Measurements from ENCODE around the gene TNFRSF12A. TPM values are rescaled to one million over a fixed set of nuclear protein-coding genes. Genes with fewer than 3 reads are reported as not detected.
A peak's percentile ranks its signal among the peaks of the same experiment; 100 is the strongest.

TNFRSF12A gene
- total and polyA plus RNA-seq, 12 donors = 28.0 to 740 (median 108) TPM

DNA sequence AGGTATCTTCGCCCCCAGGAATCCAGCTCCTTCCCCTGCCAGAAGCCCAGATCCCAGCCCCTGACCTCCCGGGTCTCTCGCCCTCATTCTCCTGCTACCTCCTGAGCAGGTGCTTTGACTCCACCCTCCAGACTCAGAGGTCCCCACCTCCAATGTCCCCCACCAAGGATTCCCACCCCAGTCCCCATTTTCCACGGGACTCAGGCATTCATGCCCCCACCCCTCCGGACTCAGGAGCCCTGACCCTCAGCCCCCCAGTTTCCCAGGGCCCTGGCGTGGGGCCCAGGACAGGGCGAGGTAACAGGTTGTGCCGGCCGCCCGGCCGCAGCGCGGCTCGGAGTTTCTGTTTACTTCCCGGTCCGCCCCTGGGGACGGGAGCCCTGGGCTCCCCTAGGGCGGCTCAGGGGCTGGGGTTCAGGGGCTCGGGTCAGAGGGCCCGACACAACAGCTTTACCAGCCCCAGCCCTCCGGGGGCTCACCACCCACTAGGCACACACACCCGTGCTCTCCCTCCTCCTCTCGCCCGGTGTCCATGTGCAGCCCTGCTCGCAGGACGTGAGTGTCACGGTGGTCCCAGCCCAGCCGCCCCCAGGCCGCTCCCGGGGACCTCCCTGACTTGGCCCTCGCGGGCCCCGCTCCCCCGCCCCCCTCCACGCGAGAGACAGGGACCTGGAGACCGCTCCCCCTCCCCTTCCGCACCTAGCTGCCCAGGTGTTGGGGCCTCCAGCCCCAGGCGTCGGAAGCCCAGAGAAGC lies 16.0 kb downstream of the TNFRSF12A start:
- Histone ChIP-seq H3K9me3 (no peaks in the 10 kb centered on the region), H3K36me3 (no peaks in the 10 kb centered on the region), H3K4me3 (peak overlapping the region in 2 of 10 donors; percentile 14), H3K27me3 (peaks cover 16 to 98% (median 93%) of the 10 kb centered on the region in 7 donors), H3K4me1 (peaks cover 0 to 16% (median 7%) of the 10 kb centered on the region in 9 donors), H3K27ac (no peak overlapping the region)
- 2 to 3% methylated on average over 34 to 40 of the region's 40 CpGs for WGBS, 2 donors
- no peak for TF ChIP-seq CTCF (IDR thresholded peaks at IDR 0.05)
- DNase-seq (no peak), ATAC-seq (peak in 2 of 8 donors; percentile 4 to 14)
- intact Hi-C loops (cut with DNase I) = loop anchor here in 1 of 10 donors (5.0 kb wide), 1 partner anchor 1436 kb away; the partner anchor contains the start of gene NMRAL1

- TF ChIP-seq CTCF (IDR thresholded peaks at IDR 0.05) = no peak
- Histone ChIP-seq H3K27me3 (peaks cover 16 to 100% (median 91%) of the 10 kb centered on the region in 7 donors), H3K4me1 (peaks cover 0 to 16% (median 7%) of the 10 kb centered on the region in 9 donors), H3K27ac (no peak within 1 kb of the TSS), H3K9me3 (no peaks in the 10 kb centered on the region), H3K4me3 (peak within 1 kb of the TSS in 2 of 10 donors; percentile 14), H3K36me3 (no peaks in the 10 kb centered on the region)
- no peak for ATAC-seq
- no peak for DNase-seq
- intact Hi-C loops (cut with DNase I) = loop anchor here in 1 of 10 donors (5.0 kb wide), 1 partner anchor 1435 kb away; the partner anchor contains the start of gene NMRAL1
- WGBS, 2 donors = 7 to 9% methylated on average over 44 of the region's 44 CpGs
Observed at GRCh38 chr16:3036726-3037315, 16.7 kb downstream of the TNFRSF12A start, which contains the start of gene BICDL2. Gene BICDL2, minus strand, starts transcription at chr16:3036944. Its CDS starts 1,448 bp downstream, at chr16:3035496.

GRCh38 chr16:3038256-3038655 lies 18.1 kb downstream of the TNFRSF12A start:
- Histone ChIP-seq H3K36me3 (no peaks in the 10 kb centered on the region), H3K27ac (no peak overlapping the region), H3K27me3 (peaks cover 16 to 99% (median 94%) of the 10 kb centered on the region in 7 donors), H3K9me3 (no peaks in the 10 kb centered on the region), H3K4me1 (peaks cover 0 to 16% (median 7%) of the 10 kb centered on the region in 9 donors), H3K4me3 (no peak overlapping the region)
- ATAC-seq (no peak), DNase-seq (no peak)
- intact Hi-C loops (cut with DNase I) = loop anchor here in 1 of 10 donors (5.0 kb wide), 1 partner anchor 1434 kb away; the partner anchor contains the start of gene NMRAL1
- 38 to 51% methylated on average over 11 of the region's 11 CpGs for WGBS, 2 donors
- no peak for TF ChIP-seq CTCF (IDR thresholded peaks at IDR 0.05)

GRCh38 chr16:3038896-3039295 lies 18.7 kb downstream of the TNFRSF12A start:
- Histone ChIP-seq H3K4me3 (no peak overlapping the region), H3K27ac (no peak overlapping the region), H3K4me1 (peaks cover 0 to 16% (median 7%) of the 10 kb centered on the region in 9 donors), H3K36me3 (no peaks in the 10 kb centered on the region), H3K9me3 (no peaks in the 10 kb centered on the region), H3K27me3 (peaks cover 16 to 98% (median 93%) of the 10 kb centered on the region in 7 donors)
- no peak for ATAC-seq
- WGBS, 2 donors = 81% methylated on average over 5 of the region's 5 CpGs
- no peak for TF ChIP-seq CTCF (IDR thresholded peaks at IDR 0.05)
- intact Hi-C loops (cut with DNase I) = loop anchor here in 1 of 10 donors (5.0 kb wide), 1 partner anchor 1433 kb away; the partner anchor contains the start of gene NMRAL1
- DNase-seq = no peak

Data from heart right ventricle (tissue), 16 donors.